Measurements from ENCODE around the gene PAK5.

PAK5 gene

GRCh38 chr20:9789131-9789530 lies 49.7 kb downstream of the PAK5 start:
- DNase-seq (ENCODE audit: low spot score), result no peak

GRCh38 chr20:9775176-9775575 lies 63.7 kb downstream of the PAK5 start:
- no peak for DNase-seq (ENCODE audit: low spot score)

GRCh38 chr20:9769954-9770353 lies 68.9 kb downstream of the PAK5 start:
- DNase-seq (ENCODE audit: low spot score), result no peak

GRCh38 chr20:9761476-9761875 lies 77.4 kb downstream of the PAK5 start:
- DNase-seq (ENCODE audit: low spot score), result no peak

- no peak for DNase-seq (ENCODE audit: low spot score)
Observed at GRCh38 chr20:9759392-9759791, 79.5 kb downstream of the PAK5 start.

GRCh38 chr20:9758752-9759151 lies 80.1 kb downstream of the PAK5 start:
- no peak for DNase-seq (ENCODE audit: low spot score)

- no peak for DNase-seq (ENCODE audit: low spot score)
Observed at GRCh38 chr20:9756660-9757059, 82.2 kb downstream of the PAK5 start.

GRCh38 chr20:9755301-9755700 lies 83.6 kb downstream of the PAK5 start:
- DNase-seq (ENCODE audit: low spot score), result no peak

- DNase-seq (ENCODE audit: low spot score), result no peak
Observed at GRCh38 chr20:9744551-9744950, 94.3 kb downstream of the PAK5 start.

GRCh38 chr20:9743871-9744270 lies 95.0 kb downstream of the PAK5 start:
- DNase-seq (ENCODE audit: low spot score), result no peak

- DNase-seq (ENCODE audit: low spot score), result no peak
Observed at GRCh38 chr20:9742821-9743220, 96.1 kb downstream of the PAK5 start.

GRCh38 chr20:9741996-9742395 lies 96.9 kb downstream of the PAK5 start:
- no peak for DNase-seq (ENCODE audit: low spot score)

- DNase-seq (ENCODE audit: low spot score), result no peak
Observed at GRCh38 chr20:9740486-9740885, 98.4 kb downstream of the PAK5 start.

- DNase-seq (ENCODE audit: low spot score), result no peak
Observed at GRCh38 chr20:9739991-9740390, 98.9 kb downstream of the PAK5 start.

- no peak for DNase-seq (ENCODE audit: low spot score)
Observed at GRCh38 chr20:9736373-9736772, 102.5 kb downstream of the PAK5 start.

- DNase-seq (ENCODE audit: low spot score), result no peak
Observed at GRCh38 chr20:9723501-9724202, 115.2 kb downstream of the PAK5 start.

- no peak for DNase-seq (ENCODE audit: low spot score)
Observed at GRCh38 chr20:9711872-9712271, 127.0 kb downstream of the PAK5 start.

- no peak for DNase-seq (ENCODE audit: low spot score)
Observed at GRCh38 chr20:9710685-9711084, 128.2 kb downstream of the PAK5 start.

GRCh38 chr20:9705722-9706476 lies 133.0 kb downstream of the PAK5 start:
- DNase-seq (ENCODE audit: low spot score), result no peak

- no peak for DNase-seq (ENCODE audit: low spot score)
Observed at GRCh38 chr20:9699181-9699580, 139.7 kb downstream of the PAK5 start.

GRCh38 chr20:9689041-9689440 lies 149.8 kb downstream of the PAK5 start:
- DNase-seq (ENCODE audit: low spot score), result no peak

- no peak for DNase-seq (ENCODE audit: low spot score)
Observed at GRCh38 chr20:9686866-9687265, 152.0 kb downstream of the PAK5 start.

- DNase-seq (ENCODE audit: low spot score), result no peak
Observed at GRCh38 chr20:9686455-9686854, 152.4 kb downstream of the PAK5 start.

GRCh38 chr20:9686001-9686400 lies 152.9 kb downstream of the PAK5 start:
- no peak for DNase-seq (ENCODE audit: low spot score)

All from HuH-7.5 (cell line).